PC-9 (cell line): Measurements from ENCODE around the gene TPD52L1. TPM values are rescaled to one million over a fixed set of nuclear protein-coding genes. Genes with fewer than 3 reads are reported as not detected.

Experiments used
- Bru-seq: library from RNA; stranded (reverse); fragments of 400-500 nt; gene quantifications from one replicate; lab custom pipeline; 2021; lab: Mats Ljungman, UMichigan
- BruChase-seq, 2 experiments: library from RNA; stranded (reverse); fragments of 400-500 nt; gene quantifications; one replicate each; lab custom pipeline; 2021; lab: Mats Ljungman, UMichigan
- BruUV-seq: library from RNA; stranded (reverse); fragments of 400-500 nt; replicated peaks from 2 replicates; lab custom pipeline; 2021; lab: Mats Ljungman, UMichigan
- CTCF ChIA-PET: fragments of 300-600 bp; sonication (Branson Sonifier 250); formaldehyde crosslinking; loops from one replicate; lab custom pipeline; 2022; ENCODE audit warnings: antibody characterized with exemption; lab: Charles Lee
- POLR2A ChIA-PET: fragments of 300-600 bp; sonication (Branson Sonifier 250); formaldehyde crosslinking; loops from one replicate; lab custom pipeline; 2022; ENCODE audit warnings: antibody characterized with exemption; ENCODE audit not compliant: unreplicated experiment; lab: Charles Lee
- DNase-seq, 2 experiments: peaks; one replicate each; pipeline versions ENCODE4 v3.0.0 to v3.0.0-alpha.2; 2015 to 2022; ENCODE audit warnings: mixed read lengths in 1 of 2
- H2AFZ ChIP-seq: fragments of 200-600 bp; sonication (generic); 2 replicates; pipeline ENCODE4 v1.8.1; 2017; ENCODE audit warnings: antibody characterized with exemption
- H3F3A ChIP-seq: fragments of 200-600 bp; sonication (generic); 2 replicates; pipeline ENCODE4 v1.8.1; 2017; ENCODE audit warnings: antibody characterized with exemption, mild to moderate bottlenecking, low read depth; ENCODE audit not compliant: insufficient read depth
- H3K27ac ChIP-seq: fragments of 200-600 bp; sonication (generic); 2 replicates; pipeline ENCODE4 v1.6.1; 2016; ENCODE audit warnings: mixed run types
- H3K27me3 ChIP-seq: fragments of 200-600 bp; sonication (generic); 2 replicates; pipeline ENCODE4 v1.6.1; 2016; ENCODE audit warnings: low read depth, mixed run types; ENCODE audit not compliant: insufficient read depth
- H3K36me3 ChIP-seq: fragments of 200-600 bp; sonication (generic); 2 replicates; pipeline ENCODE4 v1.6.1; 2016; ENCODE audit warnings: low read depth, mixed run types
- H3K4me1 ChIP-seq: fragments of 200-600 bp; sonication (generic); replicated peaks from 2 replicates; pipeline ENCODE4 v1.6.1; 2016; ENCODE audit warnings: mixed run types; ENCODE audit not compliant: insufficient read depth
- H3K4me2 ChIP-seq: fragments of 200-600 bp; sonication (generic); 2 replicates; pipeline ENCODE4 v1.6.1; 2017; ENCODE audit warnings: mixed run types
- H3K4me3 ChIP-seq: fragments of 200-600 bp; sonication (generic); 2 replicates; pipeline ENCODE4 v1.6.1; 2016; ENCODE audit warnings: mixed run types
- H3K79me2 ChIP-seq: fragments of 200-600 bp; sonication (generic); 2 replicates; pipeline ENCODE4 v1.6.1; 2017; ENCODE audit warnings: low read depth, mixed run types
- H3K9me2 ChIP-seq: fragments of 200-600 bp; sonication (generic); 2 replicates; pipeline ENCODE4 v1.8.1; 2017; ENCODE audit warnings: mild to moderate bottlenecking; ENCODE audit not compliant: insufficient read depth
- H3K9me3 ChIP-seq: fragments of 200-600 bp; sonication (generic); 2 replicates; pipeline ENCODE4 v1.8.1; 2016; ENCODE audit warnings: low read depth; ENCODE audit not compliant: insufficient read depth
- H4K20me1 ChIP-seq: fragments of 200-600 bp; sonication (generic); 2 replicates; pipeline ENCODE4 v1.8.1; 2017; ENCODE audit not compliant: insufficient read depth
- CTCF ChIP-seq: fragments of 200-600 bp; sonication (generic); conservative IDR thresholded peaks from 2 replicates; pipeline ENCODE4 v1.6.1; 2017; ENCODE audit warnings: mixed run types, antibody characterized with exemption, mild to moderate bottlenecking, moderate library complexity
- EZH2 ChIP-seq: fragments of 200-600 bp; sonication (generic); IDR thresholded peaks from 2 replicates; pipeline ENCODE4 v1.8.0; 2017; ENCODE audit warnings: antibody characterized with exemption, low read depth
- intact Hi-C: fragments of 100-400 bp; cut with micrococcal nuclease; formaldehyde crosslinking; loops from one replicate; pipeline ENCODE4 v1.10.0; 2022; ENCODE audit not compliant: unreplicated experiment
- long read RNA-seq: library from polyadenylated mRNA; stranded (forward); transcript quantifications from one replicate; pipeline ENCODE4 v2.0.0, GENCODE V29; 2022
- total RNA-seq: library from RNA; stranded (reverse); gene quantifications from 2 replicates; pipeline ENCODE4 v1.2.3, GENCODE V29; 2021

Gene TPD52L1, protein sequence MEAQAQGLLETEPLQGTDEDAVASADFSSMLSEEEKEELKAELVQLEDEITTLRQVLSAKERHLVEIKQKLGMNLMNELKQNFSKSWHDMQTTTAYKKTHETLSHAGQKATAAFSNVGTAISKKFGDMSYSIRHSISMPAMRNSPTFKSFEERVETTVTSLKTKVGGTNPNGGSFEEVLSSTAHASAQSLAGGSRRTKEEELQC
- total RNA-seq = 184 and 203 TPM in 2 replicates
- Bru-seq, nascent RNA = percentile 85 among the genes with signal in this experiment
- percentile 79 among the genes with signal in this experiment for BruChase-seq, experiment 1, labeled RNA remaining after a 2-hour chase
- percentile 70 among the genes with signal in this experiment for BruChase-seq, experiment 2, labeled RNA remaining after a 6-hour chase
- long read RNA-seq, transcript TPD52L1-213 (7 exons, 2,356 nt) = minor isoform, 23 of 308 reads
- long read RNA-seq, transcript TPD52L1-207 (6 exons, 999 nt) = minor isoform, 21 of 308 reads
- long read RNA-seq, transcript TPD52L1-203 (6 exons, 1,308 nt) = minor isoform, 26 of 308 reads
- long read RNA-seq, transcript TPD52L1-202 (5 exons, 2,147 nt) = major isoform, 210 of 308 reads
- long read RNA-seq, partial matches to known transcripts = 0 of 308 reads
- long read RNA-seq, other reads (novel, unspliced or antisense) = 15 of 308 reads

DNA sequence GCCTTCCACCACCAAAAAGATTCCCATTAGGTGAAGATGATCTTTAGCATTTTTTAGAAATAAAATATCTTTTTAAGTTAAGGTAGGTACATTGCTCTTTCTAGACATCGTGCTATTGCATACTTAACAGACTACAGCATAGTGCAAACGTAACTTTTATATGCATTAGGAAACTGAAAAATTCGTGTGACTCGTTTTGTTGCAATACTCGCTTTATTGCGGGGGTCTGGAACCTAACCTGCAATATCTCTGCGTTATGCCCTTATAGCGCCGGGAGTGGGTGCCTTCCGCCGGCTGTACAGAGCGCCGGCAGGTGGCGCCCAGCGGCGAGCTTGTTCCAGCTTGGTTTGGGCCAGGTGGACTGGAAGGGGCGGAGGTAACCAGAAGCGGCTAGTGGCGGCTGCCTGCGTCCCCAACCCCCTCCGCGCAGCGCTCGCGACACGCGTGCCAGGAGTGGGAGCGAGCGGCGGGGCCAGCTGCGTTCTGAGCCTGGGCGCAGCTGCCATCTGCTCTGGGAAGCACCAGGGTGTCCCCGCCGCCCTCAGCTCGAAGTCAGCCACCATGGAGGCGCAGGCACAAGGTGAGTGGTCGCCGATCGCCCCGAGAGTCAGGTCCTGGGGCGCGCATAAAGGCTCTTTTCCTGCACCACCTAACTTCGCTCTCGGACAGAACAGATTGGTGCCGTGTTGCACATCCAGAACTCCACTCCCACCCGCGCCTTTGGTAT is at the start of gene TPD52L1:
TPD52L1 (plus strand) TSS at position 383 of the 727 bp plus-strand sequence; CDS start at position 562, 179 bp downstream.
- POLR2A ChIA-PET = interaction anchor here (0.6 to 0.7 kb wide), 4 partner anchors 49 to 843 kb away, joined by 3 to 6 read pairs (median 5); no protein-coding TSS in a partner anchor
- Histone ChIP-seq H3K9me3 (no peaks in the 10 kb centered on the region), H4K20me1 (no peaks in the 10 kb centered on the region), H3K4me2 (peak within 1 kb of the TSS; percentile 86), H3K36me3 (peaks cover under 1% of the 10 kb centered on the region; the same call in 1 of the 2 replicates), H3K79me2 (peaks cover 41% of the 10 kb centered on the region), H3K27me3 (no peaks in the 10 kb centered on the region), H3K4me3 (peak within 1 kb of the TSS; percentile 74), H3K9me2 (no peaks in the 10 kb centered on the region), H3F3A (peaks cover 7% of the 10 kb centered on the region; the same call in 1 of the 2 replicates), H3K27ac (peak within 1 kb of the TSS; percentile 63), H2AFZ (peak within 1 kb of the TSS; percentile 91), H3K4me1 (peaks cover 44% of the 10 kb centered on the region)
- intact Hi-C loops = loop anchor here (1.0 to 5.0 kb wide), 10 partner anchors 29 to 283 kb away; partner anchors contain the start of gene HDDC2
- peak; percentile 97 for TF ChIP-seq CTCF
- no peak for TF ChIP-seq EZH2
- DNase-seq = peak; percentile 75 to 84
- CTCF ChIA-PET = interaction anchor here (1.2 kb wide), 1 partner anchor 86 kb away, joined by 4 read pairs; no protein-coding TSS in a partner anchor
- BruUV-seq = no TSS peak

GRCh38 chr6:125104425-125104824 is 49.1 kb upstream of the TPD52L1 start:
- Histone ChIP-seq H3F3A (peaks cover 11% of the 10 kb centered on the region; the same call in 1 of the 2 replicates), H4K20me1 (no peaks in the 10 kb centered on the region), H2AFZ (no peak overlapping the region), H3K27ac (no peak overlapping the region), H3K9me2 (no peaks in the 10 kb centered on the region), H3K36me3 (no peaks in the 10 kb centered on the region), H3K4me2 (no peak overlapping the region), H3K79me2 (no peaks in the 10 kb centered on the region), H3K9me3 (peaks cover 4% of the 10 kb centered on the region; the same call in 1 of the 2 replicates), H3K4me3 (no peak overlapping the region), H3K4me1 (peaks cover 24% of the 10 kb centered on the region), H3K27me3 (no peaks in the 10 kb centered on the region)
- no peak for DNase-seq
- intact Hi-C loops = loop anchor here (5.0 kb wide), 1 partner anchor 122 kb away; no protein-coding TSS in a partner anchor
- ChIA-PET CTCF (interaction anchor here (0.6 kb wide), 1 partner anchor 107 kb away, joined by 4 read pairs; no protein-coding TSS in a partner anchor), POLR2A (interaction anchor here (0.6 kb wide), 1 partner anchor 227 kb away, joined by 8 read pairs; no protein-coding TSS in a partner anchor)
- BruUV-seq = no TSS peak
- TF ChIP-seq EZH2 (no peak), CTCF (no peak)
